Muscle of arm (tissue), 12 donors: ENCODE data around the gene NTNG2. TPM values are rescaled to one million over a fixed set of nuclear protein-coding genes. Genes with fewer than 3 reads are reported as not detected.

ENCODE experiments used
- DNase-seq: peaks from one replicate; pipeline ENCODE4 v3.0.0-alpha.2; 2013
- polyA plus RNA-seq, 12 donors: library from polyadenylated mRNA; unstranded; fragments of 120-200 nt; gene quantifications; one replicate each; pipeline ENCODE4 v1.2.1, GENCODE V29; 2013; ENCODE audit not compliant: insufficient read length in 12 of 12

The NTNG2 gene
- polyA plus RNA-seq, 12 donors: 0.11 to 3.3 (median 0.47) TPM; not detected in 2

DNA sequence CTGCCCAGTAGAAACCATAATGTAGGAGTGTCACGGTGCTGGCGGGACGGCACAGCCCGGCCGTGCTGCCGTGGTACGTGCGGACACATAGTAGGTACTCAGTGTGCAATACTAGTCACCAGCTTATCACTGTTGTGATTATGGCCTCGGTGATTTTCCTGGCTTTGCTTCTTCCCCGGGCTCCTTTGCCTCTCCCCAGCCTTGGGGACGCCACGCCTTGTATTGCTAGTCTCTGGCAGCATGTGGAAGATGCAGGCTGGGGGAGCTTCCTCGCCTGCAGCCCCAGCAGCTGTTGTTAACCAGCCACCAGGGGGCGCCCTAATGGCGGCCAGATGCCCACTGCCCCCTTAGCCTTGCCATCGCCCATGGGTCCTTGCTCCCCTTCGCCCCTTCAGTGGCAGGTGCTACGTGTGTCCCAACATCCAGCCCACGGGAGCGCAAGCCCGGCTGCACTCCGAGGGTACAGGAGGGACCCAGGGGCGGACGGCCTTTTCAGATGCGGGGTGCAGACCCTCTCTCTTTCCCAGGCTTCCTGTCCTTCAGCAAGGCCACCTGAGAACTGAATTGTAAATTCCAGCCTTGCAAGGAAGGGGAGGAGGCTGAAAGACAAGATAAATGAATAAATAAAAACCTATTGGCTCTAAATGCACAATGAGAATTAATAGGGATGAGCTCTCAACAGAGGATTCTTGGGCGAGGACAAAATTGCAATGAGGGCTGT, 8.0 kb downstream of the NTNG2 start:
- no peak for DNase-seq

DNA sequence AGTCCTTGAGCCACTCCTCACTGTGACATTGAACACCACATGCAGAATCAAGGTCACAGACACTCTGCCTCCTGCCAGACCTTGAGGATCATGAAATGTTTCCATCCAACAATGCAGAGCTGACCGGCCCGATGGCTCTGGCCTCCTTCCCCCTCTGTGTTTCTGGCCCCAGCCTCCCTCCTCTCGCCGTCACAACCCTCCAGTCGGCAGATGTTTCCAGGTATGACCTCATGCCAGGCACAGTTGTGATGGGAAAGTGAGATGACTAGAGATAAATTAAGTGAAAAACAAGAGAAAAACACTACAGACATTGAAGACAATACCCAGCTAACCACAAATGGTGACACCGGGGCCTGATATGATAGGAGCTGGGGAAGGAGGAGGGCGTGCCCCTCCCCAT, 9.8 kb downstream of the NTNG2 start:
- no peak for DNase-seq

DNA sequence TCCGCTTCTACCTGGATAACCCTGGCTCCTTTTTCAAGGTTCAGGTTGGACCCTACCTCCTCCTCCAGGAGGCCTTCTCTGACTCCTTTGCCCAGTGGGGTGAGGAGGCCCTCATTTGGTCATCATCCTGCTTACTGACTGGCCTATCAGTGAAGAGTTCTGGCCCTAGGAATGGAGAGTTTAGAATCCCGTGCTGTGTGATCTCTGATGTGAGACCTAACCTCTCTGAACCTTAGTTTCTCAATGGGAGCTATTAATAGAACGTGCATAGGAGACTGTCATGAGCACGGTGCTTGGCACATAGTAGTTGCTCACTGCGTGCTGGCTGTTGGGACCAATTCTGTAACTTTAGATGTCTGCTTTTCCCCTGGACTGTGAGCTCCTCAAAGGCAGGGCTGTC, 10.3 kb downstream of the NTNG2 start:
- DNase-seq: no peak

DNA sequence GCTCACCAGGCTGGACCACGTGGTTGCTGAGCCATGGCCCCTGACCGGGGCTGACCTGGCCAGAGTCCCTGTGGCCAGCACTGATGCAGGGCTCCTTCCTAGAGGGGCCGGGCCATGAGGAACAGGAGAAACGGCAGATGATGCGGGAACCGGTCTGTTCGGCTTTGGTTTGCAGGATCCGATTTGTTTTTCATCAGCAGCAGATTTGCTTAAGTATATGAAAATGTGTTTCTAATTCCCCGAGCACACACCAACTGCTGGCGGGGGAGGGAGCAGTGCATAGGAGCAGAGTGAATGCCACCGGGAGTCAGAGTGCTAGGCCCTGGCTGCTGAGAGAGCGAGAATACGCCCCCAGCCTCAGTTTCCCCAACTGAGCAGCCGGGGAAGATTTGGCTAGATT, 13.6 kb downstream of the NTNG2 start:
- no peak for DNase-seq

DNA sequence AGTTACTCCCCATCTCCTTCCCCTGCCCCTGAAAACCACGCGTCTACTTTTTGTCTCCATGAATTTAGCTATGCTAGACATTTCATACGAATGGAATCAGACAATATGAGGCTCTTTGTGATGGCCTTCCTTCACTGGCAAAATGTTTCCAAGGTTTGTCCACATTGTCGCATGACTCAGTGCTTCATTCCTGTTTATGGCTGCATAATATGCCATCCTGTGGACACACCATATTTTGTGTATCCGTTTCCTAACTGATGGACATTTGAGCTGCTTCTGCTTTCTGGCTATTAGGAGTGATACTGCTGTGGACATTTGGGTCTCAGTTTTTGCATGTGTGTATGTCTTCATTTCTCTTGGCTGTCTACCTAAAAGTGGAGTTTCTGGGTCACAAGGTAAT, 14.5 kb downstream of the NTNG2 start:
- no peak for DNase-seq

DNA sequence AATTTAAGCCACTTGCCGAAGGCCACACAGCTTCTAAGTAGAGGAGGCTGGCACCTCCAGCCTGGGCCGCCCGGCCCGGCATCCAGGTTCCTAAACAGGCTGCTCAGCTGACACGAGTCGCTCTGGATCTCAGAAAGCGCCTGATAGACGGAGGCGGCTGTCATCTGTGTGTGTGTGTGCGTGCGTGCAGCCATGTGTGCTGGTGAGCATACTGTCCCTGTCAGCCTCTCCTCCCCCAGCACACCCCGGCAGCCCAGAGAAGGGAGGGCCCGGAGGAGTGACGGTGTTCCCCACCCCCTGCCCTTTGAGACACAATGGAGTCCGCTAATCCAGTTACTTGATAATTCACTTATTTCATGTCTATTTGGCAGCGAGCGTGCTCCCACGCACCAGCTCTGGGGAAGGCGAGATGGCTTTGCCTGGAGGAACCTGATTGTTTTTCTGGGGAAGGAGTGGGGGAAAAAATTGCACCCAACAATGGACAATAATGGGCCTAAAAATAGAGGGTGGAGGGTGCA, 20.0 kb downstream of the NTNG2 start:
- DNase-seq: no peak

DNA sequence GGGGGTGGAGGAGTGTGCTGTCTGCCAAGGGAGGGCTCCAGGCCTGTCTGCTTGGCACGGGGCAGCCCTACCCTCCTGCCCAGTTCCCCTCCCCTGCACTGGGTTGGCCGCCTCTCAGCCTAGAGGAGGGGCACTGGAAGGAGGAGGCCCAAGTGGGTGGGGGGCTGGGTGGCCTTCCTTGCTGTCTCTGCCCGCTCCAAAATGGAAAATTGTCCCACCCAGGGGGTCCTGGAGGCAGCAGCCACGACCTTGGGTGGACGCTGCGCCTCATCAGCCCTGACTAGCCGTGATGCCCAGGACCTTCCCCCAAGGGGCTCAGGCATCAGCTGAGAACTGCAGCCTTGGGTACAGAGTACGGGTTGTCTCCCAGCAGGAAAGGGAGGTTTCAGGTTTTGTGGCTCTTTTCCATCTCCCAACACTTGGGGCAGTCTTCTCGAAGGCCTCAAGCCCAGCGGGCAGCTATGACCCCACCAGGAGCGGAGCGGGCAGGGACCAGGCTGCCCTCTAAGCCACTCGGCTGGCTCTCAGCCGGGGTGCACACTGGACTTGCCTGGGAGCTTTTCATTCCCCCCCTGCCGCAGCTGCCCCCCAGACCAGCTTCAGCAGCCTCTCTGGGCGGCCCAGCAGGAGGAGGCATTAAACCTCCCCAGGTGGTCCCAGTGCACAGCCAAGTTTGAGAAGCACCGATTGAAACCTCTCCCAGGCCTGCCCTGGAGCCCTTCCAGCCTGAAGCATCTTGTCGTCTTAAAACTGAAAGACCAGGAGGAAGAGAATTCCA, 20.6 kb downstream of the NTNG2 start:
- DNase-seq: no peak

DNA sequence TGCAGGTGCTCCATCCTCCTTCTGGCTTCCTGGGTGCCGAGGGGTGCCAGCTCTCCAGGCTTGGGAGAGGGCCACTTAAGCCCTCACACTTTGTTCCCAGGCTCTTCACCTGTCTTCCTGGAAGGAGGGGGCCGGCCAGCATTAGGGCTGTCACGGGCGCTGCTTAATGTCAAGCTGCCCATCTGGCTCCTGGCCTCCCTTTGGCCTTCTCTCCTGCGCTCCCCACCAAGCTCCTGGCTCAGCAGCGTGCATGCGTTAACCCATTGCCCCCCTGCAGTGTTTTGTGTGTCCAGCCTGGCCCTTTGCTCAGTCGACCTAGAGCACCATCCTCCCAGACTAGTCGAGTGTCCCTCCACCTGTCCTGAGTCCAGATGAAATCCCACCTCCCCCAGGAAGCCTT, 21.3 kb downstream of the NTNG2 start:
- DNase-seq: no peak

DNA sequence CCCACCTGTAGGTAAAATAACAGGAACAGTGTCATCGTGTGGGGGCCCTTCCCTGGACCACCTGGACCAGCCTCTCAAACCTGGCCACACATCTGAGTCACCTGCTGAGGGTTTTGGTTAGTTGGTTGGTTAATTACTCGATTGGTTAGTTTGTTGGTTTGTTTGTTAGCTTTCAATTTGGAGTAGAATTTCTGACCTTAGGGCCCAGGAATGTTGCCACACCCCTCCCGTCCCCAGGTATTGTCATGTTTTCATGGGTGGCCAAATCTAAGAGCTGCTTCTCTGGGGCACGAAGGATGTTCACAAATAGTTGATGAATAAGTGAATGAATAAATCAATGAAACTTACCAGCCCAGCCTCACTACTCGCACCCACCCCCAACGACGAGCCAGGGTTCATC, 21.9 kb downstream of the NTNG2 start:
- DNase-seq: no peak

DNA sequence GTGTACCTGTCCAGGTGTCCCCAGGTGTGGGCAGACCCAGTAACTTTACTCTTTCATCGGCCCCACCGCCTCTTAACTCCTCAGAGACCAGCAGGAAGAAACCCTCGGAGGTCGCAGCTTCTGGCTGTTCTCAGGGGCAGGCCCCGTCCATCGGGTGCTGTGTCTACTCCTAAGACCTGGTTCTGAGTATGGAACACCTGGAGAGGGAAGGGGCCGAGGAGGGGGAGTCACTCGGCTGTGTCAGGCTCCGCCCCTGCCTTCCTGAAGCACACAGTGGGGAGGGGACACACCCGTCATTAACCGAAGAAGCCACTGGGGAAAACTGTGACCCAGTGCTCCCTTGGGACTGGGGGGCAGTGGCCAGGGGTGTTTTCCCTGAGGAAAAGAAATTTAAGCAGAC, 22.3 kb downstream of the NTNG2 start:
- DNase-seq: no peak

DNA sequence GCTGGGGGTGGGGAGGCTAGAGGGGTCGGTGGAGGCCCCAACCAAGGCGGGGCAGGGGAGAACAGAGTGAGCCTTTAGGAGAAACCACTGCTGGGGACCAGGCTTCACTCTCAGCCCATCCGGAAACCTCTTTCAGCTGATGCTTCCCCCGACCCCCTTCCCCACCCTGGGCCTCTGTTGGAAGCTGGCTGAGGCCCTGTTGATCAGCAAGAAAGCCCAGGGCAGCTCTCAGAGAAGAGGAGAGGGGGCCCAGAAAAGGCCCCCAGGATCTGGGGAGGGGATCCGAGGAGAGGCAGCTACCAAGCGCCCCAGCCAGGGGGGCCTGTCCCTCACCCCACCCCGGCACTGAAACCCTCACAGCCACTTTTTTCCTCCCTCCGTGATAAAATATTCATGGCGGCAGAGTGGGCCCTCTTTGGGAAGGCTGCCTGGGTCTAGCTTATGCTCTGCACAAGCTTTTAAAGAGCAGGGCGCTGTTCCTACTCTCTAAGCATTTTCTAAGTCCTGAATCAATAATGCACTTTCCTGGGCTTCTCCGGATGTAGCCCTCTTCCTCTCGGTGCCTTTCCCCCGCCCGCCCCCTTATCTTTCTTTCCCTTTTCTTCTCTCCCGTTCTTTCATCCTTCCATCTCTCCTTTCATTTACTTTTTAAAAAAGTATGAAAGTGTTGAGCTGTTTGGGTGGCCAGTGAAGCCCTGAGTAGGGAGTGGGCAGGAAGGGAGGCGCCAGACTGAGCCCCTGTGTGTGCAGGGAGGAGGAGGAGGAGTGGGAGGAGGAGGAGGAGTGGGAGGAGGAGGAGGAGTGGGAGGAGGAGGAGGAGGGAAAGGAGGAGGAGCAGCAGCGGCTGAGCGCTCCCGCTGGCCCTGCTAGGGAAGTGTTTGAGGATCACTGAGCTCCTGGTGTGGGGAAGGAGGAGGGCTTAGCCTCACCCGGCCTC, 23.5 kb downstream of the NTNG2 start:
- DNase-seq: no peak

DNA sequence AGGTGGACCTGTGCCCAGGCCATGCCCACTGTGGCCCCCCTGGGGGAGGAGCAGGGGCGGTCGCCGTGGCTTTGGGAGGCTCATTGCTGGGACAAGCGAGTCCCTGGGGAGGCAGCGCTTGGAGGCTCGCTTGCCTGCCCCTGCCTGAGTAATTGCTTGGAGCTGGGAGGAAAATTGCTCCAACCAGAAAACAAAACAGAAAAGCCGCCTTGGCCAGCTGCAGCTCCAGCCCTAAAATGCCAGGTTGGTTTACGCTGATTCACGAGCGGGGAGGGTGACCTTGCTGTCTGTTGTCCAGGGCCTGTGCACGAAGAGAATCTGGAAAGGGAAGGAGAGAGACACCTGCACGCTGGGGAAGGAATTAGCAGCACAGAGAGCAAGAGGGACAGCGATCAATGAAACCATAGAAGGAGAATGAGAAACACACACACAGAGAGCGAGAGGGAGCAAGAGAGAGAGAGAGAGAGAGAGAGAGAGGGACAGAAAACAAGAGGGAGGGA, 25.3 kb downstream of the NTNG2 start:
- DNase-seq: no peak

DNA sequence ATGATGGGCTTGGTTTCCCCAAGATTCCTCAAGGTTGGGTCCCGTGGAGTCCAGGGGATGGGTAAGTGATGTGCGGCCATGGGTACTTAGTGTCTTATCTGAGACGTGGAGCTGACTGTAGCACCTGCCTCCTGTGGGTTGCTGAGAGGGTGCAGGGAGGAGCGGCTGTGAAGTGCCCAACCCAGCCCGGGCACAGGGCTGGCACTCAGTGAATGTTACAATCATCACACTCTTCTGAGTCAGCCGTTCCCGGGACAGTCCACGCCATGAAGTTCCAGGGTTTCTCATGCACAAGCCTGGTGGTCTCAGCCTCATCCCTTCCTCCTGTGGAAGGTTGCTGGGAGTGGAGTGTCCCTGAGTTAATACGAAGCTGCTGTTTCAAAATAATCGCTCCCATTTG, 29.1 kb downstream of the NTNG2 start:
- DNase-seq: no peak

DNA sequence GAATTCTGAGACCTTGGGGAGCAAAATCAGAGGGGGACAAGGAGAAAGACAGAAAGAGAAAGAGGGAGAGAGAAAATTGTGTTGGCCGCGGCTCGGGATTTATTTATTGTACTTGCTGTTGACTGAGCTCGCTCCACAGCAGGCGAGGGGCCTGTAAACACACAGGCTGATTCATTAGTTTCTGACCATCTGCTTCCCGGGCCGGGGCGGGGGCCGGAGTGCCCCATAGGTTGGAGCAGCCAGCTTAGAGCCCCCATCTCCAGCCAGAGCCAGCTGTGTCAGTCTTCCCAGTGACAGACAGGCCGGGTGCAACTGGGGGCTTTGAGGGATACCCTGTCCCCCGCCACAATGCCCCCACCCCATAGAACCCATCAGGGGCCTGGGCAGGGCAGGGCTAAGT, 30.9 kb downstream of the NTNG2 start:
- no peak for DNase-seq

DNA sequence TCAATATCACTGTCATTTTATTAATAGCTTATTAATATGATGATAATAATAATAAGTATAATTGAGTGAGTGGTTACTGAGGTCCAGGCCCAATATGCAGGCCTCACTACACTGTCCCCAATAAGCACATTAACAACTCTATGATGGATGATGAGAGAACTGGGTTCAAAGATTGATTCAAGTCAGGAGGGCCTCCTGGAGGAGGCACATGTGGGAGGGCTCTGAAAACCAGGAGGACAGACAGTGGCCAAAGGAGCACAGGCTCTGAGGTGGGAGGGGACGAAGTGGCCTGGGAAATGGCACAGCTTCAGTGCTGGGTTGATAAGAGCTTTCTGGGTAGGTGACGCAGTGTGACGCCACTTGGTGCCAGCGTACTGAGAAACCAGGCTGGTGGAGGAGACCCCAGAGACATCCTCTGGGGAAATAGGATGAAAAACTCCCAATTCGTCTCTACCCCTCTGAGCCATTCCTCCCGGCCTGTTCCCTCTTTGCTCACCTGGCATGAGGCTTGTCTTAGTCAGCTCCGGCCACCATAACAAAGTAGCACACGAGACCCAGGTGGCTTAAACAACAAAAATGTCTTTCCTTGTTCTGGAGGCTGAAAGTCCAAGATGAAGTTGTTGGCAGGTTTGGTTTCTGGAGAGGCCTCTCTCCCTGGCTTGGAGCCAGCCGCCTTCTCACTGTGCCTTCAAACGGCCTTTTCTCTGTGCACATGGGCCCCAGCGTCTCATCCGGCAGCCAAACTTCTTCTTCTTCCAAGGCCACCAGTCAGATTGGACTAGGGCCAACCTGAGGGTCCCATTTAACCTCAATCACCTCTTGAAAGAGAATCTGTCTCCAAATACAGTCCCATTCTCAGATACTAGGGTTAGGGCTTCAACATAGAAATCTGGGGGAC, 31.6 kb downstream of the NTNG2 start:
- no peak for DNase-seq

DNA sequence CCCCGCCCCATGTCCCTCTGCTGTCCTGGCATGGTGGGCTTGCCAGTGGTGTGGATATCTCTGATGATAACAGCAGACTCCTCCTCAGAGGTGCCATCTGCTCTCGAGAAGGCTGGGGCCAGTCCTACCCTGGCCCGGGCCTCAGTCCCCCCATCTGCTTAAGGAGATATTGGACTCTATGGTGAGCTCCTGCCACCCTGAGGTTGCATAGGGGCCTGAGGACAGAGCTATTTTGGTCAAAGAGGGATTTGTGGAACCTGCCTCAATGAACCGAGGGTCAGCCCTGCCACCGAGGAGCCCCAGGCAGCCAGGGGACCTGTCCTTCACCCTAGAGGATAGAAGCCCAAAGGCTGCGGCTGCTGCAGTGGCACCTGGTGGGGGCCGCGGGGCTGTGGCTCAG, 32.6 kb downstream of the NTNG2 start:
- no peak for DNase-seq

DNA sequence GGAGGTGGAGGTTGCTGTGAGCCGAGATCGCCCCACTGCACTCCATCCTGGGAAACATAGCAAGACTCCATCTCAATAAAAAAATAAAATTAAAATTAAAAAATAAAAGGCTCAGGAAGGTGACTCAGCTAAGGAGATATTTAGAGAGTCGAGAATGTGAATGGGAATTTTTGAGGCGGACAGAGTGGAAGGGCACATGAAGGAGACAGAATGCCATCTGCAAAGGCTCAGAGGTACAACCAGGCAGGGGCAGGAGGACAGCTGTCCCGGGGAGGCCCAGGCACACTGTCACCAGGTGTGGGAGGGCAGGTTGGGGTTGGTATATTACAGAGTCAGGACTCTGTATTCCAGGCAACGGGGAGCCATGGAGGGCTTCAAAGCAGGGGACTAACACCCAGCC, 35.5 kb downstream of the NTNG2 start:
- DNase-seq: no peak

DNA sequence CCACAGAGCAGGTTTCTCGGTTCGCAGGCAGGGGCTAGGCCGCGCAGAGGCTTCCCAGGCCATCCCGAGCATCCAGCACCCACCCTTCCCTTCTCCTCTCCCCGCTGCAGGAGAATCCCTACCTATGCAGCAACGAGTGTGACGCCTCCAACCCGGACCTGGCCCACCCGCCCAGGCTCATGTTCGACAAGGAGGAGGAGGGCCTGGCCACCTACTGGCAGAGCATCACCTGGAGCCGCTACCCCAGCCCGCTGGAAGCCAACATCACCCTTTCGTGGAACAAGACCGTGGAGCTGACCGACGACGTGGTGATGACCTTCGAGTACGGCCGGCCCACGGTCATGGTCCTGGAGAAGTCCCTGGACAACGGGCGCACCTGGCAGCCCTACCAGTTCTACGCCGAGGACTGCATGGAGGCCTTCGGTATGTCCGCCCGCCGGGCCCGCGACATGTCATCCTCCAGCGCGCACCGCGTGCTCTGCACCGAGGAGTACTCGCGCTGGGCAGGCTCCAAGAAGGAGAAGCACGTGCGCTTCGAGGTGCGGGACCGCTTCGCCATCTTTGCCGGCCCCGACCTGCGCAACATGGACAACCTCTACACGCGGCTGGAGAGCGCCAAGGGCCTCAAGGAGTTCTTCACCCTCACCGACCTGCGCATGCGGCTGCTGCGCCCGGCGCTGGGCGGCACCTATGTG, 36.1 kb downstream of the NTNG2 start:
- no peak for DNase-seq

DNA sequence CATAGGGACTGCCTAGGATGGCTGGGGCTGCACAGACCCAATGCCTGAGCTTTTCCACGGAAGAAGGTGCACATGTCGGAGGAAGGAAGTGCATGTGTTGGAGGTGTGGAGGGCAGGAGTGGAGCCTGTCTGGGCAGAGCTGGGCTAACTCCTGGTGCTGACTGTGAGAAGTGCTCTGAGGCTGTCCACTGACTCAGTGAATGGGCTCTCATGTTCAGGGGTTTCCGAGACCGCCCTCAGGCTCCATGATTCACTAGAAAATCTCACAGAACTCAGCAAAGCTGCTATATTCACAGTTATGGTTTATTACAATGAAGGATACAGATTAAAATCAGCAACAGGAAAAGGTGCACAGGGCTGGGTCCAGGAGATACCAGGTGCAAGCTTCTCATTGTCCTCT, 37.2 kb downstream of the NTNG2 start:
- DNase-seq: no peak

DNA sequence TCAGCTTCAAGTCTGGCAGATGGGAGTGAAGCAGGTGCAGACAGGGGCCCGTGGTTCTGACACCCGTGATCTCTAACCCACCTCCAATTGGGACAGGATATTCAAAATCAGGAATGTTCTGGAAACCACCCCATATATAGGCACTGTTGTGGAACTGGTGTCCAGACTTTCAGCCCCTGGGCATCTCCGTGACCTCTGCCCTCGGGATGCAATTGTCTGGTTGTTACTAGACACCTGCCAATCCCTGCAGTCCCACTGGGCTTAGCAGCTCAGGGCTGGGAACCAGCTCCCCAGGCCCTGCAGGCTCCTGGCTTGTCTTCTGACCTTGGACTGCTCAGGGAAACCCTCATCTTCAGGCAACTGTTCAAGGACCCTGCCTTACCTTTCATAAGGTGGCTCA, 38.8 kb downstream of the NTNG2 start:
- DNase-seq: no peak
